Caki2 (cell line): ENCODE measurements around the gene ETF1. TPM values are rescaled to one million over a fixed set of nuclear protein-coding genes. Genes with fewer than 3 reads are reported as not detected.

Source experiments
- DNase-seq: peaks from one replicate; pipeline ENCODE4 v3.0.0-alpha.2; 2015; ENCODE audit warnings: low read depth
- in situ Hi-C: cut with HindIII; loops from 2 replicates; pipeline ENCODE4 v1.10.0; 2016; ENCODE audit warnings: low sequenced_read_pairs, low pct_unique_long_range_greater_than_20kb, mixed read lengths
- total RNA-seq: library from RNA; depleted of rRNA; stranded (reverse); fragments of >200 nt; shearing (Covaris generic); gene quantifications from 2 replicates; pipeline ENCODE4 v1.2.3, GENCODE V29; 2014; ENCODE audit warnings: low replicate concordance

ETF1 gene
- total RNA-seq, 1 experiment from 2014 or later = 68.5 TPM

- in situ Hi-C loops = no loop called here
- no peak for DNase-seq
Measured at GRCh38 chr5:138565100-138565821, 22.2 kb upstream of the ETF1 start.

GRCh38 chr5:138564242-138564641, 21.2 kb upstream of the ETF1 start:
- in situ Hi-C loops = no loop called here
- DNase-seq = no peak

- in situ Hi-C loops = no loop called here
- no peak for DNase-seq
Measured at GRCh38 chr5:138563340-138564118, 20.5 kb upstream of the ETF1 start.

GRCh38 chr5:138560971-138561370, 17.9 kb upstream of the ETF1 start:
- in situ Hi-C loops = no loop called here
- no peak for DNase-seq

- no peak for DNase-seq
- in situ Hi-C loops = no loop called here
Measured at GRCh38 chr5:138559937-138560336, 16.9 kb upstream of the ETF1 start.

- in situ Hi-C loops = no loop called here
- DNase-seq = no peak
Measured at GRCh38 chr5:138557677-138558076, 14.6 kb upstream of the ETF1 start.

- DNase-seq = no peak
- in situ Hi-C loops = no loop called here
Measured at GRCh38 chr5:138554143-138554542, 11.1 kb upstream of the ETF1 start.

- in situ Hi-C loops = no loop called here
- DNase-seq = no peak
Measured at GRCh38 chr5:138553437-138554095, 10.5 kb upstream of the ETF1 start.

- in situ Hi-C loops = no loop called here
- DNase-seq = no peak
Measured at GRCh38 chr5:138552657-138553056, 9.6 kb upstream of the ETF1 start.

- in situ Hi-C loops = no loop called here
Measured at GRCh38 chr5:138549414-138549813, 6.4 kb upstream of the ETF1 start.

GRCh38 chr5:138545919-138546562, 3.0 kb upstream of the ETF1 start:
- no peak for DNase-seq
- in situ Hi-C loops = no loop called here

More at GRCh38 chr5:138549414-138549813, 6.4 kb upstream of the ETF1 start:
- DNase-seq = no peak

- in situ Hi-C loops = no loop called here
Measured at GRCh38 chr5:138544181-138545134, 1.4 kb upstream of the ETF1 start.

GRCh38 chr5:138543730-138544104, 681 bp upstream of the ETF1 start:
- in situ Hi-C loops = no loop called here
- DNase-seq = no peak

More at GRCh38 chr5:138544181-138545134, 1.4 kb upstream of the ETF1 start:
- no peak for DNase-seq

GRCh38 chr5:138542180-138542955, 668 bp downstream of the ETF1 start:
- in situ Hi-C loops = no loop called here
- no peak for DNase-seq

- in situ Hi-C loops = no loop called here
- no peak for DNase-seq
Measured at GRCh38 chr5:138541511-138542179, 1.4 kb downstream of the ETF1 start.

GRCh38 chr5:138539791-138540190, 3.2 kb downstream of the ETF1 start:
- DNase-seq = no peak
- in situ Hi-C loops = no loop called here
